Measurements from ENCODE around the gene PIP5KL1. TPM values are rescaled to one million over a fixed set of nuclear protein-coding genes. Genes with fewer than 3 reads are reported as not detected.

Gene PIP5KL1
- total and polyA plus RNA-seq, 2 of the 8 experiments (the other 6 are each of a cell fraction or from before 2014, with no cell fraction given): 13.4 to 15.4 TPM

- TF ChIP-seq CHD7 (IDR thresholded peaks at IDR 0.05; ENCODE audit: insufficient replicate concordance, low read length) (no peak), USF2 (IDR thresholded peaks at IDR 0.05; ENCODE audit: low read length) (no peak), CHD2 (IDR thresholded peaks at IDR 0.05; ENCODE audit: low read length) (no peak)
These were observed 9.8 kb downstream of the PIP5KL1 start (continued) for GRCh38 chr9:127920794-127921193.
